Ramos (cell line): ENCODE data around the gene CDC42EP5.
"Not testable (repeated sequence)": the region's sequence is repeated elsewhere in the genome, so short reads cannot be mapped to it uniquely, and the experiment has no call there.

Experiments
- in situ Hi-C: fragments of 300-500 bp; cut with MboI; formaldehyde crosslinking; loops from one replicate; pipeline ENCODE4 v1.14.3; 2022; ENCODE audit warnings: low sequenced_read_pairs; ENCODE audit not compliant: unreplicated experiment

Gene CDC42EP5

GRCh38 chr19:54451331-54451871 is 21.7 kb downstream of the CDC42EP5 start:
- in situ Hi-C loops: no loop called here

- in situ Hi-C loops: no loop called here
Measured at GRCh38 chr19:54449701-54450069, 23.4 kb downstream of the CDC42EP5 start.

- in situ Hi-C loops: no loop called here
Measured at GRCh38 chr19:54448774-54449700, 24.1 kb downstream of the CDC42EP5 start, which contains the start of gene LENG8. LENG8 (plus strand) TSS chr19:54449199; CDS start chr19:54451345, 2,146 bp downstream.

DNA sequence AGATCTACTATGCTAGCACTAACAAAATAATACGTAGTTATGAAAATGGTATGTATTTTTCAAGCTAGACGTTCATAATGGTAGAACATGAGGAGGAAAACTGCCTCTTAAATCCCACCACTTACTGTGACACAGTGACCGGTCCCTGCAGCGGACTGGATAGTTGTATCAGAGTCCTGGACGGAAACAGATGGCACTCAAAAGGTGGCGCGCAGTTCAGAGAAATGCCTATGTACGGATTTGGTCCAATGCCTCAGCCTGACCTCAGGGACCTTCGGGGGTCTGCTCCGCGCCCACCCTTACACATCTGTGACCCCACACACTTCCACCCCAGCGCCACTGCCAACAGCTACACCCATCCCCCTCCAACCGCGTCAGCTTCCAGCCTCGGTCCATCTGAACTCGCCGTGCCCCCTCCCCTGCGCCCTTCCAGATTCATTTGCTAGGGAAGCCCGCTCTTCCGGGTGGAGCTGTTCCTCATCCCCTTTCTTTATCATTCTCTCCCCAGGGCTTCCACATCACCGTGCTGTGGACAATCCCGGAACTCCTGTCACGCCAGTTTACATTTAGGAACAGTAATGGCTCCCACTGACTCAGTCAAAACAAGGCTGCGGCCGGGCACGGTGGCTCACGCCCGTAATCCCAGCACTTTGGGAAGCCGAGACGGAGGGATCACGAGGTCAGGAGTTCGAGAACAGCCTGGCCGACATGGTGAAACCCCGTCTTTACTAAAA is 24.9 kb downstream of the CDC42EP5 start:
- in situ Hi-C loops: no loop called here

DNA sequence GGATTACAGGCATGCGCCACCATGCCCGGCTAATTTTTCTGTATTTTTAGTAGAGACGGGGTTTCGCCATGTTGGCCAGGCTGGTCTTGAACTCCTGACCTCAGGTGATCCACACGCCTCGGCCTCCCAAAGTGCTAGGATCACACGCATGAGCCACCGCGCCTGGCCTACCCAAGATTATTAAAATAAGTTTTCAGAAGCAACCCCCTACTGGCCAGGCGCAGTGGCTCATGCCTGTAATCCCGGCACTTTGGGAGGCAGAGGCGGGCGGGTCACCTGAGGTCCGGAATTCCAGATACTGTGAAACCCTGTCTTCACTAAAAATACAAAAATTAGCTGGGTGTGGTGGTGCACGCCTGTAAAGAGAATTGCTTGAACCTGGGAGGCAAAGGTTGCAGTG is 26.7 kb downstream of the CDC42EP5 start:
- in situ Hi-C loops: not testable (repeated sequence)

DNA sequence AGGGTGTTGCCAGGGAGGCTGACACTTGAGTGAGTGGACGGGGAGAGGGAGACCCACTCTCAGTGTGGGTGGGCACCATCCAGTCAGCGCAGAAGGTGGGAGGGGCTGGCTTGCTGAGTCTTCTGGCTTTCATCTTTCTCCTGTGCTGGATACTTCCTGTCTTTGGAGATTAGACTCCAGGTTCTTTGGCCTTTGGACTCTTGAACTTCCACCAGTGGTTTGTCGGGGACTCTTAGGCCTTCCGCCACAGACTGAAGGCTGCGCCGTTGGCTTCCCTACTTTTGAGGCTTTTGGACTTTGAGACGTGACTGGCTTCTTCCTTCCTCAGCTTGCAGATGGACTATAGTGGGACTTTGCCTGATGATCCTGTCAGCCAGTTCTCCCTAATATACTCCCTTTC is 28.4 kb downstream of the CDC42EP5 start:
- in situ Hi-C loops: no loop called here

- in situ Hi-C loops: no loop called here
Measured at GRCh38 chr19:54440641-54441040, 32.5 kb downstream of the CDC42EP5 start.

DNA sequence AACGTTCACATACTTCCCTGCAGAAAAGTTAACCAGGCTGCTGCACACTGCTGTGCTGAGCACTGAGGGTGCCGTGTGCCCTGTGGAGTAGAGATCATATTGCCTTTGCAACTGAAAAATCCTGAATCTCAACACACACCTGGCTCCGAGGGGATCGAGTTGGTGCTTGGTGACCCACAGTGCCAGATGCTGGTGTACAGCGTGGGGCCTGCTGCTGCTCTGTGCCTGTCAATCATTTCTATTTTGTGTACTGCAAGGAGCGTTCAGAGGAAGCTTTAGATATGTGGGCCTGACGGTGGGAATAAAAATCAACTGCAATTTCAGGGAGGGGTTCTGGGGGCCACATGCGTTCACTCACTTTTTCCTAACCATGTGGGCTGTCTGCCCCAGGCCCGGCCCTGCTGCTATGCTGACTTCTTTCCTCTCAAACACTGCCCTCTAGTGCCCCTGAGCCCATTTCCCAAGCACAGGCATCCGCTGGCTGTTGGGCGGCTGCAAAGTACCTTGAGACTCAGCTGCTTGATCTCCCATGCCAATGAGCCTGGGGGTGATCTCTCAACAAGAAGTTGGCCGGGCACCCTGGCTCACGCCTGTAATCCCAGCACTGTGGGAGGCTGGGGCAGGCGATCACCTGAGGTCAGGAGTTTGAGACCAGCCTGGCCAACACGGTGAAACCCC is 33.8 kb downstream of the CDC42EP5 start:
- in situ Hi-C loops: no loop called here

DNA sequence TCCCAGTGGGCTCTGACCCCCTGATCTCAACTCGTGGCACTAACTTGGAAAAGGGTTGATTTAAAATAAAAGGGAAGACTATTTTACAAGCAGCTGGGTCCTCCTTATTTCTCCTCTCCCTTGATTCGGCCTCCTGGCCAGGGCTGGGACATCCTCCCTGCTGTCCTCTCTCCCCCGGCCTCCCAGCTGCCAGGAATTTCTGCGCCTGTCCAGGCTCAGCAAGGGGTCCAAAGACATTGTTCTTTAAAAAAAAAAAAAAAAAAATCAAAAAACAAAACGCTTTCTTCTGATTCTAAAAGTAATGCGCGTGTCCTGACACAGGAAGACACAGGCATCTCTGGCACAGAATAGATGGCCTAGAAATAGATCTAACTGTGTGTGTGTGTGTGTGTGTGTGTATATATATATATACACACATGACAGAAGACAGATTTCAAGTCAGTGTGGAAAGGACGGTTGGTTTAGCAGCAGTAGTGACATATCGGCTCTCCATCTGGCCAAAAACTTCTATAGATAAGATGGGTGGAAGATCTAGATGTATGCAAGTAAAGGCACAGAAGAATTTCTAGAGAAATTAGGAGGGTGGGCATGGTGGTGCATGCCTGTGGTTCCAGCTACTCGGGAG is 36.4 kb downstream of the CDC42EP5 start:
- in situ Hi-C loops: no loop called here

DNA sequence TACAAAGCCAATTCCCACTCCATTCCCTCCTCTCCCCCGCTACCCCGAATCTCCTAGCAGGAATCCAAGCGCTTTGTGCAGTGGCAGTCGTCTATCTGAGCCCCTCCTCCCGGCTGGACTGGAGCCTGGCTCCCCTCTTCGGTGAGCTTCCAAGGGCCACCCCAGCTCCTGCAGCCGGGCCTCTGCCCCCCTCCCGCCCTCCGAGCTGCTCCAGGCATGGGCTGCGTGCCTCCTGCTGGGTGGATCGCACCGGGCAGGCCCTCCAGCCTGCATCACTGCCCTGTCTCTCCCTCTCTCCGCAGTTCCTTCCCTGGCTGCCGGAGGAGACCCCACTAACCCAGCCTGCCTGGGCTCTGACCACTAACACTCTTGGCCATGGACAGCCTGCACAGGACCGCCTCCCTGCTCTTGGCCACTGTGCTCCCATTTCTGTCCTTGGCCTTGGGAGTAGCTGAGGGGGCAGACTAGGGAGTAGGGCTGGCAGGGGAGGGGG is 37.0 kb downstream of the CDC42EP5 start:
- in situ Hi-C loops: no loop called here

- in situ Hi-C loops: no loop called here
Measured at GRCh38 chr19:54435551-54436016, 37.5 kb downstream of the CDC42EP5 start.

- in situ Hi-C loops: no loop called here
Measured at GRCh38 chr19:54434873-54435214, 38.3 kb downstream of the CDC42EP5 start.

DNA sequence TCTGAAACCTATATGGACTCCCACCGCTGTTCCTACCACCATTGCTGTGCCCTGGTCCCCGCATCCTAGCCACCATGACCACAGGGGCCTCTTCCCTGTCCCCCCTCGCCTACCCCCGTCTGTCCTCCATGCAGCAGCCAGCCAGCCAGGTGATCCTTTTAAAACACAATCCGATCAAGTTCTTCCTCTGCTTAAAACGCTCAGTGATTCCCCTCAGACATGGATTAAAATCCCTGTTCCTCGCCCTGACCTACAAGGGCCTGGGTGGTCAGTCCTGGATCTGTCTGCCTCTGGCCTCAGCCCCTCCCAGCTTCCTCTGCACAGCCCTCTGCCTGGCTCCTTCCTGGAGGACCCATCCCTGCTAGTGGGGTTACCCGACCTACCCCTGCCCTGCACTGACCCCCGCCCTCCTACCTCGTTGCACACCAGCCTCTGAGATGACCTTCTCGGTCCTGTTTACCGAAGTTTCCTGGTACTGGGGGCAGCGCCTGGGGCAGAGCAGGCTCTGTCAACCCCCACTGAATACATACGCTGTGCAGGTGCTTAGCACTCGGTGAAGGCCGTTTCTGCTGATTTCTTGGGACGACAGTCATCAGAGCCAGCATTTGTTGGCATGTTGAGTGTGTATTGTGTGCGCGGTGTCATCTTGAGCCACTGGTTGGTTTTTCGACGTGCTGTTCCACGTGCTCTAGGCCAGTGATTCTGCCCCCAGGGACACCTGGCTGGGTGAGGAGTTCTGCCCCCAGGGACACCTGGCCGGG is 38.8 kb downstream of the CDC42EP5 start:
- in situ Hi-C loops: no loop called here

GRCh38 chr19:54433697-54434096 is 39.4 kb downstream of the CDC42EP5 start:
- in situ Hi-C loops: no loop called here

DNA sequence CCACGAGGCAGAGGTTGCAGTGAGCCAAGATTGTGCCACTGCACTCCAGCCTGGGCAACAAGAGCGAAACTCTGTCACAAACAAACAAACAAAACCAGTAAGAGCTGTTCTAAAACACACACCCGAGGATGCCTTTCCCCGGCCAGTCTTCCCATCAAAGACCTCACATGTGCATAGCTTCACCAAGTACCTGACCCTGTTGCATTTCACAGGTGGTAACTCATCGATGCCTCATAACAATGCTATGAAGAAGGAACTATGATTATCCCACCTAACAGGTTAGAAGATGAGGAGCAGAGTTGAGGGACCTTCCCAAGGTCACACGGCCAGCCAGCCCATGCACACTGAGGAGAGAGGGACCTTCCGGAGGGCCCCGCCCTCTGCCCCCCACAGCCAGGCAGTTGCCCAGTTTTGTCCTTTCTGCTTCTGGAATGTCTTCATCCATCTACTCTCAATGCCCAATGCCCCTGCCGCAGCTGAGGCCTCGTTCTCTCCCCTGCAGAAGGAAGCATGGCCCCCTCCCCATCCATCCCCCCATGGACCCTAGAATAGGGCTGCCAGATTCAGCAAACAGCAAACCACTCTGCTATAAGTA is 40.9 kb downstream of the CDC42EP5 start:
- in situ Hi-C loops: no loop called here

GRCh38 chr19:54431255-54431838 is 41.7 kb downstream of the CDC42EP5 start:
- in situ Hi-C loops: no loop called here

- in situ Hi-C loops: no loop called here
Measured at GRCh38 chr19:54430306-54431254, 42.5 kb downstream of the CDC42EP5 start.
